HEK293 (cell line): ENCODE results near the gene THBD.

Experiments used
- CTCF ChIA-PET: fragments of 350-600 bp; formaldehyde crosslinking; extraction: SDS; loops from one replicate; lab custom pipeline; 2021; ENCODE audit warnings: antibody characterized with exemption; lab: Yijun Ruan, JAX
- POLR2A ChIA-PET: fragments of 300-600 bp; formaldehyde crosslinking; extraction: SDS; loops from one replicate; lab custom pipeline; 2020; ENCODE audit warnings: antibody characterized with exemption, inconsistent platforms; lab: Yijun Ruan, JAX
- H3K27ac ChIP-seq: fragments of 200-500 bp; sonication (Bioruptor generic); 2 replicates; pipeline ENCODE4 v1.5.1; 2014; ENCODE audit warnings: low read depth, low read length, control low read depth, inconsistent platforms; ENCODE audit errors: extremely low read depth
- H3K36me3 ChIP-seq, 2 experiments: fragments of 200-500 bp in 1 of 2; sonication (Bioruptor generic) in 1 of 2; 1 replicate in 1 of 2; 2 replicates in 1 of 2; pipeline ENCODE4 v1.5.1; 2014 to 2017; ENCODE audit warnings: inconsistent platforms in 2 of 2, low read length in 2 of 2; ENCODE audit not compliant: control insufficient read depth in 2 of 2, insufficient read depth in 1 of 2
- H3K4me1 ChIP-seq: fragments of 200-500 bp; sonication (Bioruptor generic); 2 replicates; pipeline ENCODE4 v1.5.1; 2014; ENCODE audit warnings: mild to moderate bottlenecking, low read length, inconsistent platforms; ENCODE audit not compliant: control insufficient read depth, insufficient read depth
- H3K4me3 ChIP-seq: 2 replicates; pipeline ENCODE4 v1.5.1; 2011; ENCODE audit warnings: low read depth, mild to moderate bottlenecking, control low read depth, low read length, moderate library complexity
- H3K9me3 ChIP-seq: fragments of 200-500 bp; sonication (Bioruptor generic); 2 replicates; pipeline ENCODE4 v1.5.1; 2014; ENCODE audit warnings: low read depth, low read length, inconsistent platforms; ENCODE audit not compliant: control insufficient read depth, insufficient read depth
- EGR2 ChIP-seq: fragments of 450-650 bp; formaldehyde crosslinking; IDR thresholded peaks from 2 replicates; pipeline ENCODE4 v1.5.1; 2016; ENCODE audit warnings: low read depth, missing biosample characterization, missing genetic modification characterization
- KLF17 ChIP-seq: fragments of 450-650 bp; formaldehyde crosslinking; IDR thresholded peaks from 2 replicates; pipeline ENCODE4 v1.5.1; 2016; ENCODE audit warnings: missing biosample characterization, missing genetic modification characterization
- PRDM4 ChIP-seq: fragments of 450-650 bp; formaldehyde crosslinking; IDR thresholded peaks from 2 replicates; pipeline ENCODE4 v1.5.1; 2017; ENCODE audit warnings: missing biosample characterization, missing genetic modification characterization
- YY2 ChIP-seq: fragments of 450-650 bp; formaldehyde crosslinking; IDR thresholded peaks from 2 replicates; pipeline ENCODE4 v1.5.1; 2016; ENCODE audit warnings: missing biosample characterization, missing genetic modification characterization
- ZFP41 ChIP-seq: fragments of 450-650 bp; formaldehyde crosslinking; IDR thresholded peaks from 2 replicates; pipeline ENCODE4 v1.5.1; 2016; ENCODE audit warnings: missing biosample characterization, missing genetic modification characterization, borderline replicate concordance
- ZNF10 ChIP-seq: fragments of 450-650 bp; formaldehyde crosslinking; IDR thresholded peaks from 2 replicates; pipeline ENCODE4 v1.5.1; 2017; ENCODE audit warnings: missing biosample characterization, missing genetic modification characterization
- ZNF132 ChIP-seq: fragments of 450-650 bp; formaldehyde crosslinking; IDR thresholded peaks from 2 replicates; pipeline ENCODE4 v1.5.1; 2017; ENCODE audit warnings: missing biosample characterization, missing genetic modification characterization, borderline replicate concordance
- ZNF174 ChIP-seq: fragments of 450-650 bp; formaldehyde crosslinking; IDR thresholded peaks from 2 replicates; pipeline ENCODE4 v1.5.0; 2017; ENCODE audit warnings: missing biosample characterization, mild to moderate bottlenecking, missing genetic modification characterization
- ZNF184 ChIP-seq: fragments of 450-650 bp; IDR thresholded peaks from 2 replicates; pipeline ENCODE4 v1.5.1; 2018; ENCODE audit warnings: missing biosample characterization, mild to moderate bottlenecking, missing genetic modification characterization
- ZNF239 ChIP-seq: fragments of 450-650 bp; formaldehyde crosslinking; IDR thresholded peaks from 2 replicates; pipeline ENCODE4 v1.5.1; 2016; ENCODE audit warnings: missing biosample characterization, missing genetic modification characterization
- ZNF266 ChIP-seq: fragments of 450-650 bp; formaldehyde crosslinking; IDR thresholded peaks from 2 replicates; pipeline ENCODE4 v1.5.1; 2016; ENCODE audit warnings: missing biosample characterization, missing genetic modification characterization, low read depth
- ZNF501 ChIP-seq: fragments of 450-650 bp; formaldehyde crosslinking; IDR thresholded peaks from 2 replicates; pipeline ENCODE4 v1.5.1; 2016; ENCODE audit warnings: missing biosample characterization, missing genetic modification characterization
- ZNF549 ChIP-seq: fragments of 450-650 bp; IDR thresholded peaks from 2 replicates; pipeline ENCODE4 v1.5.1; 2018; ENCODE audit warnings: missing biosample characterization, missing genetic modification characterization, mild to moderate bottlenecking, inconsistent platforms, moderate library complexity
- ZNF560 ChIP-seq: fragments of 450-650 bp; formaldehyde crosslinking; IDR thresholded peaks from 2 replicates; pipeline ENCODE4 v1.5.1; 2017; ENCODE audit warnings: missing biosample characterization, missing genetic modification characterization, borderline replicate concordance
- ZNF624 ChIP-seq: fragments of 450-650 bp; formaldehyde crosslinking; IDR thresholded peaks from 2 replicates; pipeline ENCODE4 v1.5.1; 2017; ENCODE audit warnings: missing biosample characterization, missing genetic modification characterization
- ZSCAN4 ChIP-seq: fragments of 450-650 bp; formaldehyde crosslinking; IDR thresholded peaks from 2 replicates; pipeline ENCODE4 v1.5.1; 2017; ENCODE audit warnings: missing biosample characterization, missing genetic modification characterization
- TF ChIP-seq, protein P1 (sequence below): fragments of 450-650 bp; formaldehyde crosslinking; IDR thresholded peaks from 2 replicates; pipeline ENCODE4 v1.5.1; 2016; ENCODE audit warnings: missing biosample characterization, missing genetic modification characterization
- TF ChIP-seq, protein P2 (sequence below): fragments of 450-650 bp; formaldehyde crosslinking; IDR thresholded peaks from 2 replicates; pipeline ENCODE4 v1.5.1; 2016; ENCODE audit warnings: missing biosample characterization, missing genetic modification characterization
- TF ChIP-seq, protein P3 (sequence below): sonication (generic); formaldehyde crosslinking; IDR thresholded peaks from 2 replicates; pipeline ENCODE4 v1.8.1; 2022; ENCODE audit warnings: mild to moderate bottlenecking, moderate library complexity, missing genetic modification reagents

Gene THBD

DNA sequence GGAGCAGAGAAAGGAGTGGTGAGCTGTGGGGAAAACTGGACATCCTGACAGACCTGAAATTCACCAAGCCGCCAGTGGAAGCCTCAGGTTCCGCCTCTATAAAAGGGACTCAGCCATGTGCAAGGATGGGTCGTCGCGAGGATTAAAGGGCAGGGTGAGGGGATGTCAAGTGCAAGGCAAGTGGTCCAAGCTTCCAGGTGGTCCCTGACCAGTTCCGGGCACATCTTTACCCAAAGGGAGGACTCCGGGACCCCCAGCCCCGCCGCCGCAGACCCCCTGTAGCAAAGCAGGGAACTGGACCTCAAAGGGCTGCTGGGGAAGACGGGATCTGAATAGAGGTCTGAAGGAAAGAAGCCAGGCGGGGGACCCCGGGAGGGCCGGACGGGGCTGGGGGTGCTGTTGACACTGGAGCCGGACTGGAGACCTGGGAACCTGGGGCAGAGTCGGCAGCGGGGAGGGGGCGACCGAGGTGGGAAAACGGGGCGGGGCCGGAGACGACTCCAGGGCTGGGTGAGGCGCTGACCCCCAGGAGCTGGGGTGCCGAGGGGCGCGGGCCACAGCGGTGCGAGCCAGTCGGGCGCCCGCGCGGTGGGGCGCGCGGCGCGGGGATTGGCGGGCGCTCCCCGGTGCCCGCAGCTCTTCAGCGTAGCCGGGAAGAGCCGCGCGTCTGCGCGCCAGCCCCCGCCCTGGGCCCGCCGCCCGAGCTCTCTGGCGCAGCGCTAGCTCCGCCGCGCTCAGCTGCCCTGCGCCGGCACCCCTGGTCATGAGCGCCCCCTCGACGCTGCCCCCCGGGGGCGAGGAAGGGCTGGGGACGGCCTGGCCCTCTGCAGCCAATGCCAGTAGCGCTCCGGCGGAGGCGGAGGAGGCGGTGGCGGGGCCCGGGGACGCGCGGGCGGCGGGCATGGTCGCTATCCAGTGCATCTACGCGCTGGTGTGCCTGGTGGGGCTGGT lies 14.5 kb downstream of the THBD start, which contains the start of gene SSTR4:
SSTR4 (plus strand) TSS at position 592 of the 951 bp plus-strand sequence; CDS start at position 764, 172 bp downstream.
- no peak within 1 kb of the TSS for H3K4me3 ChIP-seq
- ChIA-PET POLR2A (no interaction called here), CTCF (no interaction called here)
- no peak for TF ChIP-seq ZNF239 (tag by site-specific recombination)
- no peak for TF ChIP-seq ZNF184 (tag by site-specific recombination)
- TF ChIP-seq ZNF624 (tag by site-specific recombination) = no peak
- TF ChIP-seq EGR2 (tag by site-specific recombination) = no peak
- TF ChIP-seq, protein P1, sequence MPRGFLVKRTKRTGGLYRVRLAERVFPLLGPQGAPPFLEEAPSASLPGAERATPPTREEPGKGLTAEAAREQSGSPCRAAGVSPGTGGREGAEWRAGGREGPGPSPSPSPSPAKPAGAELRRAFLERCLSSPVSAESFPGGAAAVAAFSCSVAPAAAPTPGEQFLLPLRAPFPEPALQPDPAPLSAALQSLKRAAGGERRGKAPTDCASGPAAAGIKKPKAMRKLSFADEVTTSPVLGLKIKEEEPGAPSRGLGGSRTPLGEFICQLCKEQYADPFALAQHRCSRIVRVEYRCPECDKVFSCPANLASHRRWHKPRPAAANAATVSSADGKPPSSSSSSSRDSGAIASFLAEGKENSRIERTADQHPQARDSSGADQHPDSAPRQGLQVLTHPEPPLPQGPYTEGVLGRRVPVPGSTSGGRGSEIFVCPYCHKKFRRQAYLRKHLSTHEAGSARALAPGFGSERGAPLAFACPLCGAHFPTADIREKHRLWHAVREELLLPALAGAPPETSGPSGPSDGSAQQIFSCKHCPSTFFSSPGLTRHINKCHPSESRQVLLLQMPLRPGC = no peak
- TF ChIP-seq ZNF560 (tag by site-specific recombination) = no peak
- no peak for TF ChIP-seq KLF17 (tag by site-specific recombination)
- TF ChIP-seq ZNF266 (tag by site-specific recombination) = no peak
- no peak for TF ChIP-seq ZNF174 (tag by site-specific recombination)
- TF ChIP-seq ZNF549 (tag by site-specific recombination) = no peak
- TF ChIP-seq ZNF501 = no peak
- TF ChIP-seq, protein P2, sequence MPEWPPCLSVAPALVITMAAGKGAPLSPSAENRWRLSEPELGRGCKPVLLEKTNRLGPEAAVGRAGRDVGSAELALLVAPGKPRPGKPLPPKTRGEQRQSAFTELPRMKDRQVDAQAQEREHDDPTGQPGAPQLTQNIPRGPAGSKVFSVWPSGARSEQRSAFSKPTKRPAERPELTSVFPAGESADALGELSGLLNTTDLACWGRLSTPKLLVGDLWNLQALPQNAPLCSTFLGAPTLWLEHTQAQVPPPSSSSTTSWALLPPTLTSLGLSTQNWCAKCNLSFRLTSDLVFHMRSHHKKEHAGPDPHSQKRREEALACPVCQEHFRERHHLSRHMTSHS (tag by site-specific recombination) = no peak
- TF ChIP-seq PRDM4 (tag by site-specific recombination) = no peak
- no peak for TF ChIP-seq YY2 (tag by site-specific recombination)
- TF ChIP-seq ZNF132 = no peak
- TF ChIP-seq ZNF10 = no peak
- TF ChIP-seq ZSCAN4 (tag by site-specific recombination) = no peak
- no peak for TF ChIP-seq ZFP41 (tag by site-specific recombination)
- TF ChIP-seq, protein P3, sequence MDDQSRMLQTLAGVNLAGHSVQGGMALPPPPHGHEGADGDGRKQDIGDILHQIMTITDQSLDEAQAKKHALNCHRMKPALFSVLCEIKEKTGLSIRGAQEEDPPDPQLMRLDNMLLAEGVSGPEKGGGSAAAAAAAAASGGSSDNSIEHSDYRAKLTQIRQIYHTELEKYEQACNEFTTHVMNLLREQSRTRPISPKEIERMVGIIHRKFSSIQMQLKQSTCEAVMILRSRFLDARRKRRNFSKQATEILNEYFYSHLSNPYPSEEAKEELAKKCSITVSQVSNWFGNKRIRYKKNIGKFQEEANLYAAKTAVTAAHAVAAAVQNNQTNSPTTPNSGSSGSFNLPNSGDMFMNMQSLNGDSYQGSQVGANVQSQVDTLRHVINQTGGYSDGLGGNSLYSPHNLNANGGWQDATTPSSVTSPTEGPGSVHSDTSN (CRISPR knock-in tag) = no peak
- no peaks in the 10 kb centered on the region for H3K9me3 ChIP-seq
- H3K4me1 ChIP-seq = no peaks in the 10 kb centered on the region; the same call in 1 of the 2 replicates
- no peaks in the 10 kb centered on the region for H3K36me3 ChIP-seq
- no peak within 1 kb of the TSS for H3K27ac ChIP-seq
